Measurements from ENCODE around the gene NEK8.

GRCh38 chr17:28777178-28777577 is 48.6 kb downstream of the NEK8 start:
- TF ChIP-seq CTCF (IDR thresholded peaks at IDR 0.05), result no peak
- no peak for TF ChIP-seq POLR2A (IDR thresholded peaks at IDR 0.05)

Data from upper lobe of left lung (tissue), 4 donors.